ENCODE results near the gene MYCBP2.

- TF ChIP-seq, protein P1, sequence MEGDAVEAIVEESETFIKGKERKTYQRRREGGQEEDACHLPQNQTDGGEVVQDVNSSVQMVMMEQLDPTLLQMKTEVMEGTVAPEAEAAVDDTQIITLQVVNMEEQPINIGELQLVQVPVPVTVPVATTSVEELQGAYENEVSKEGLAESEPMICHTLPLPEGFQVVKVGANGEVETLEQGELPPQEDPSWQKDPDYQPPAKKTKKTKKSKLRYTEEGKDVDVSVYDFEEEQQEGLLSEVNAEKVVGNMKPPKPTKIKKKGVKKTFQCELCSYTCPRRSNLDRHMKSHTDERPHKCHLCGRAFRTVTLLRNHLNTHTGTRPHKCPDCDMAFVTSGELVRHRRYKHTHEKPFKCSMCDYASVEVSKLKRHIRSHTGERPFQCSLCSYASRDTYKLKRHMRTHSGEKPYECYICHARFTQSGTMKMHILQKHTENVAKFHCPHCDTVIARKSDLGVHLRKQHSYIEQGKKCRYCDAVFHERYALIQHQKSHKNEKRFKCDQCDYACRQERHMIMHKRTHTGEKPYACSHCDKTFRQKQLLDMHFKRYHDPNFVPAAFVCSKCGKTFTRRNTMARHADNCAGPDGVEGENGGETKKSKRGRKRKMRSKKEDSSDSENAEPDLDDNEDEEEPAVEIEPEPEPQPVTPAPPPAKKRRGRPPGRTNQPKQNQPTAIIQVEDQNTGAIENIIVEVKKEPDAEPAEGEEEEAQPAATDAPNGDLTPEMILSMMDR (IDR thresholded peaks at IDR 0.05), result no peak
- TF ChIP-seq POLR2A (IDR thresholded peaks at IDR 0.05) (no peak), EP300 (IDR thresholded peaks at IDR 0.05) (no peak), POLR2AphosphoS5 (IDR thresholded peaks at IDR 0.05) (no peak)
These were observed 16.2 kb downstream of the MYCBP2 start for GRCh38 chr13:77310579-77311279.

All from upper lobe of left lung (tissue), 4 donors.